Astrocyte (in vitro differentiated cells and primary cell): Measurements from ENCODE around the gene TNFSF13B.

Source experiments
- CTCF ChIP-seq: IDR thresholded peaks from 2 replicates; pipeline ENCODE4 v1.5.1; 2011; ENCODE audit warnings: low read depth, mild to moderate bottlenecking, inconsistent platforms, low read length, moderate library complexity; ENCODE audit not compliant: insufficient read depth
- EZH2 ChIP-seq: IDR thresholded peaks from 2 replicates; pipeline ENCODE4 v1.6.1; 2012; ENCODE audit warnings: mild to moderate bottlenecking, low read length, inconsistent platforms; ENCODE audit not compliant: insufficient read depth

GRCh38 chr13:108268466-108269112 lies 929 bp upstream of the TNFSF13B start:
- no peak for TF ChIP-seq CTCF
- TF ChIP-seq EZH2: no peak
